H1 (cell line): ENCODE data around the gene MRPS34. TPM values are rescaled to one million over a fixed set of nuclear protein-coding genes. Genes with fewer than 3 reads are reported as not detected.

Experiments used
- CTCF ChIA-PET: fragments of 300-600 bp; sonication (Branson Sonifier 250); formaldehyde crosslinking; loops from one replicate; lab custom pipeline; 2021; ENCODE audit not compliant: partially characterized antibody; lab: Charles Lee
- POLR2A ChIA-PET: fragments of 300-600 bp; sonication (Branson Sonifier 250); formaldehyde crosslinking; loops from one replicate; lab custom pipeline; 2021; ENCODE audit warnings: inconsistent platforms; ENCODE audit not compliant: partially characterized antibody; lab: Charles Lee
- DNase-seq, 2 experiments: peaks; one replicate each; pipeline versions ENCODE4 v3.0.0 to v3.0.0-alpha.2; 2010 to 2022; ENCODE audit warnings: low spot score in 2 of 2, low read depth in 1 of 2, mixed read lengths in 1 of 2
- FAIRE-seq: peaks from 2 replicates; lab custom pipeline; 2011; peaks lifted over from hg19 to GRCh38; lab: Jason Lieb, UNC
- H2AFZ ChIP-seq: 2 replicates; pipeline ENCODE4 v1.8.1; 2012; ENCODE audit warnings: low read length, inconsistent platforms
- H2AK5ac ChIP-seq: 2 replicates; pipeline ENCODE4 v1.6.1; 2013; ENCODE audit warnings: low read depth, low read length
- H2BK120ac ChIP-seq: replicated peaks from 2 replicates; pipeline ENCODE3; 2013; ENCODE audit warnings: low read depth, low read length, inconsistent platforms
- H2BK12ac ChIP-seq: 2 replicates; pipeline ENCODE4 v1.6.1; 2013; ENCODE audit warnings: low read depth, low read length
- H2BK15ac ChIP-seq: 2 replicates; pipeline ENCODE4 v1.6.1; 2013; ENCODE audit warnings: low read length
- H2BK20ac ChIP-seq: 2 replicates; pipeline ENCODE4 v1.6.1; 2013; ENCODE audit warnings: low read length
- H2BK5ac ChIP-seq: 2 replicates; pipeline ENCODE4 v1.6.1; 2013; ENCODE audit warnings: low read depth, low read length
- H3K14ac ChIP-seq: 2 replicates; pipeline ENCODE4 v1.6.1; 2013; ENCODE audit warnings: inconsistent platforms; ENCODE audit not compliant: insufficient read length
- H3K18ac ChIP-seq: 2 replicates; pipeline ENCODE4 v1.6.1; 2013; ENCODE audit warnings: low read length; ENCODE audit errors: extremely low read depth
- H3K23ac ChIP-seq: 2 replicates; pipeline ENCODE4 v1.6.1; 2013; ENCODE audit warnings: inconsistent platforms; ENCODE audit not compliant: insufficient read length
- H3K23me2 ChIP-seq: 2 replicates; pipeline ENCODE4 v1.6.1; 2013; ENCODE audit warnings: low read depth, low read length
- H3K27ac ChIP-seq: 2 replicates; pipeline ENCODE4 v1.6.1; 2011; ENCODE audit warnings: low read depth, low read length, inconsistent platforms
- H3K27me3 ChIP-seq, 4 experiments: replicated peaks in 1 of 4; 1 replicate in 1 of 4; 2 replicates in 3 of 4; pipeline versions ENCODE4 v1.6.1 to v1.8.1; 2011 to 2013; ENCODE audit warnings: low read length in 3 of 4, mild to moderate bottlenecking in 3 of 4, inconsistent platforms in 2 of 4, mixed read lengths in 2 of 4, moderate library complexity in 1 of 4; ENCODE audit not compliant: control insufficient read depth in 3 of 4, insufficient read depth in 3 of 4; ENCODE audit errors: extremely low read depth in 1 of 4
- H3K36me3 ChIP-seq, 4 experiments: 2 replicates each; pipeline versions ENCODE4 v1.6.1 to v1.8.1; 2011 to 2013; ENCODE audit warnings: mild to moderate bottlenecking in 4 of 4, low read length in 3 of 4, moderate library complexity in 2 of 4, control low read depth in 1 of 4, inconsistent platforms in 1 of 4; ENCODE audit not compliant: insufficient read depth in 4 of 4, control insufficient read depth in 2 of 4
- H3K4ac ChIP-seq: replicated peaks from 2 replicates; pipeline ENCODE3; 2013; ENCODE audit warnings: low read length, low read depth, mixed read lengths, inconsistent platforms; ENCODE audit not compliant: insufficient read length
- H3K4me1 ChIP-seq, 4 experiments: replicated peaks in 1 of 4; 1 replicate in 1 of 4; 2 replicates in 3 of 4; pipeline versions ENCODE4 v1.6.1 to v1.8.1; 2011 to 2013; ENCODE audit warnings: low read length in 3 of 4, inconsistent platforms in 2 of 4, mixed read lengths in 1 of 4; ENCODE audit not compliant: insufficient read depth in 4 of 4, control insufficient read depth in 3 of 4
- H3K4me2 ChIP-seq, 2 experiments: 2 replicates each; pipeline versions ENCODE4 v1.6.1 to v1.8.1; 2011 to 2013; ENCODE audit warnings: low read depth in 2 of 2, low read length in 2 of 2, control low read depth in 1 of 2, inconsistent platforms in 1 of 2, mild to moderate bottlenecking in 1 of 2; ENCODE audit not compliant: insufficient read depth in 1 of 2
- H3K4me3 ChIP-seq, 4 experiments: fragments of 200-600, 300-600 bp in 1 of 4; sonication (generic), shearing (Covaris generic), sonication (Bioruptor Twin) in 1 of 4; 2 replicates each; pipeline versions ENCODE4 v1.5.1 to v1.8.1; 2011 to 2016; ENCODE audit warnings: low read length in 4 of 4, low read depth in 3 of 4, control low read depth in 2 of 4, inconsistent platforms in 2 of 4, mild to moderate bottlenecking in 2 of 4, mixed read lengths in 1 of 4, moderate library complexity in 1 of 4; ENCODE audit not compliant: insufficient read depth in 2 of 4; ENCODE audit errors: extremely low read depth in 1 of 4
- H3K56ac ChIP-seq: replicated peaks from 2 replicates; pipeline ENCODE3; 2013; ENCODE audit warnings: low read depth, mild to moderate bottlenecking, mixed read lengths, low read length, inconsistent platforms; ENCODE audit not compliant: insufficient read length
- H3K79me1 ChIP-seq: 2 replicates; pipeline ENCODE4 v1.6.1; 2013; ENCODE audit warnings: low read depth, low read length, control low read depth
- H3K79me2 ChIP-seq, 2 experiments: 2 replicates each; pipeline versions ENCODE4 v1.6.1 to v1.8.1; 2012 to 2013; ENCODE audit warnings: low read length in 2 of 2, mild to moderate bottlenecking in 2 of 2, inconsistent platforms in 1 of 2; ENCODE audit not compliant: insufficient read depth in 2 of 2, control insufficient read depth in 1 of 2
- H3K9ac ChIP-seq, 4 experiments: replicated peaks in 1 of 4; 1 replicate in 1 of 4; 2 replicates in 3 of 4; pipeline versions ENCODE4 v1.6.1 to v1.8.1; 2011 to 2013; ENCODE audit warnings: low read depth in 3 of 4, low read length in 3 of 4, control low read depth in 2 of 4, mild to moderate bottlenecking in 2 of 4, moderate library complexity in 2 of 4, inconsistent platforms in 1 of 4; ENCODE audit errors: extremely low read depth in 1 of 4
- H3K9me3 ChIP-seq, 2 experiments: 2 replicates each; pipeline versions ENCODE4 v1.6.1 to v1.8.1; 2012 to 2013; ENCODE audit warnings: mild to moderate bottlenecking in 2 of 2, moderate library complexity in 2 of 2, control low read depth in 1 of 2, inconsistent platforms in 1 of 2, low read depth in 1 of 2, low read length in 1 of 2, mixed read lengths in 1 of 2; ENCODE audit not compliant: insufficient read depth in 2 of 2
- H4K20me1 ChIP-seq, 2 experiments: replicated peaks in 1 of 2; 2 replicates each; pipeline versions ENCODE3 to v1.8.1; 2011 to 2013; ENCODE audit warnings: inconsistent platforms in 2 of 2, low read length in 2 of 2, mild to moderate bottlenecking in 1 of 2; ENCODE audit not compliant: insufficient read depth in 2 of 2, control insufficient read depth in 1 of 2
- H4K5ac ChIP-seq: 2 replicates; pipeline ENCODE4 v1.6.1; 2013; ENCODE audit warnings: low read length, low read depth, mixed read lengths, inconsistent platforms; ENCODE audit not compliant: insufficient read length
- H4K8ac ChIP-seq: 2 replicates; pipeline ENCODE4 v1.8.0; 2013; ENCODE audit warnings: mild to moderate bottlenecking, moderate library complexity, low read length, inconsistent platforms; ENCODE audit not compliant: insufficient read depth; ENCODE audit errors: extremely low read depth
- H4K91ac ChIP-seq: replicated peaks from 2 replicates; pipeline ENCODE3; 2013; ENCODE audit warnings: low read length, mixed read lengths, inconsistent platforms; ENCODE audit not compliant: insufficient read length
- ATF3 ChIP-seq: IDR thresholded peaks from 2 replicates; pipeline ENCODE4 v1.6.1; 2011; ENCODE audit warnings: low read depth, mild to moderate bottlenecking, low read length; ENCODE audit not compliant: insufficient read depth
- CBX8 ChIP-seq: fragments of 300-800, 300-1000 bp; sonication (generic); IDR thresholded peaks from 2 replicates; pipeline ENCODE4 v1.7.1; 2016; ENCODE audit warnings: low read depth, low read length, borderline replicate concordance
- EGR1 ChIP-seq: IDR thresholded peaks from 2 replicates; pipeline ENCODE4 v1.6.1; 2011; ENCODE audit warnings: low read depth, low read length, borderline replicate concordance
- HDAC6 ChIP-seq: IDR thresholded peaks from one replicate; pipeline ENCODE4 v1.7.1; 2012; ENCODE audit warnings: low read depth, mild to moderate bottlenecking, inconsistent platforms, low read length, moderate library complexity
- KDM5A ChIP-seq: fragments of 200-600 bp; IDR thresholded peaks from 2 replicates; pipeline ENCODE4 v1.7.1; 2012; ENCODE audit warnings: mild to moderate bottlenecking, low read length, inconsistent platforms, mixed read lengths
- MAFK ChIP-seq: IDR thresholded peaks from 2 replicates; pipeline ENCODE4 v1.6.1; 2012; ENCODE audit warnings: low read depth, mild to moderate bottlenecking, improper control_type of control experiment, low read length
- RNF2 ChIP-seq: fragments of 200-900, 300-1000 bp; sonication (generic); IDR thresholded peaks from 2 replicates; pipeline ENCODE4 v1.7.1; 2016; ENCODE audit warnings: borderline replicate concordance, low read depth, mild to moderate bottlenecking, antibody characterized with exemption, low read length; ENCODE audit not compliant: poor library complexity, severe bottlenecking; ENCODE audit errors: missing control alignments
- SAP30 ChIP-seq: fragments of 300-600 bp; sonication (generic); IDR thresholded peaks from 2 replicates; pipeline ENCODE4 v1.7.1; 2012; ENCODE audit warnings: low read length, moderate library complexity, mild to moderate bottlenecking, inconsistent platforms; ENCODE audit not compliant: insufficient read depth, insufficient replicate concordance
- WGBS, 2 experiments: shearing (Covaris generic) in 1 of 2; methylation state at CpG; one replicate each; pipeline versions ENCODE4 v1.1.6 to v1.1.7; 2013 to 2015; ENCODE audit warnings: low lambda C conversion rate in 2 of 2, mixed read lengths in 2 of 2, inconsistent platforms in 1 of 2, low coverage in 1 of 2, missing lambda C conversion rate in 1 of 2; ENCODE audit not compliant: insufficient replicate concordance in 2 of 2, insufficient coverage in 1 of 2, insufficient read length in 1 of 2; ENCODE audit errors: extremely low coverage in 1 of 2, missing lambda C conversion rate in 1 of 2; 5-methylcytosine and 5-hydroxymethylcytosine counted together
- polyA plus RNA-seq, 7 experiments: library from polyadenylated mRNA; depleted of rRNA in 3 of 7; stranded (reverse) in 5 of 7; unstranded in 2 of 7; fragments of >200 nt in 5 of 7; fragments of 200-250 nt in 2 of 7; gene quantifications; 1 replicate in 5 of 7; 2 replicates in 1 of 7; 4 replicates in 1 of 7; pipeline versions ENCODE4 v1.2.1 to v1.2.3, GENCODE V29; 2011 to 2013; ENCODE audit warnings: missing spikeins in 2 of 7, mixed read lengths in 2 of 7
- total RNA-seq: library from RNA; stranded (reverse); fragmentation: NEBNext Ultra II Directional; extraction: Animal tissue kit (Norgen Biotek cat#: 25700); gene quantifications from 2 replicates; pipeline ENCODE4 v1.2.1, GENCODE V29; 2021
- TF ChIP-seq, protein P1 (sequence below), 3 experiments: IDR thresholded peaks; 1 replicate in 2 of 3; 2 replicates in 1 of 3; pipeline versions ENCODE4 v1.5.1 to v1.6.1; 2011; ENCODE audit warnings: low read length in 3 of 3, mild to moderate bottlenecking in 3 of 3, inconsistent platforms in 2 of 3, low read depth in 1 of 3, moderate library complexity in 1 of 3; ENCODE audit not compliant: insufficient read depth in 1 of 3; ENCODE audit errors: control extremely low read depth in 1 of 3

Gene MRPS34
- total and polyA plus RNA-seq, 2 of the 8 experiments (the other 6 are each of a cell fraction or from before 2014, with no cell fraction given): 168 to 252 TPM

DNA sequence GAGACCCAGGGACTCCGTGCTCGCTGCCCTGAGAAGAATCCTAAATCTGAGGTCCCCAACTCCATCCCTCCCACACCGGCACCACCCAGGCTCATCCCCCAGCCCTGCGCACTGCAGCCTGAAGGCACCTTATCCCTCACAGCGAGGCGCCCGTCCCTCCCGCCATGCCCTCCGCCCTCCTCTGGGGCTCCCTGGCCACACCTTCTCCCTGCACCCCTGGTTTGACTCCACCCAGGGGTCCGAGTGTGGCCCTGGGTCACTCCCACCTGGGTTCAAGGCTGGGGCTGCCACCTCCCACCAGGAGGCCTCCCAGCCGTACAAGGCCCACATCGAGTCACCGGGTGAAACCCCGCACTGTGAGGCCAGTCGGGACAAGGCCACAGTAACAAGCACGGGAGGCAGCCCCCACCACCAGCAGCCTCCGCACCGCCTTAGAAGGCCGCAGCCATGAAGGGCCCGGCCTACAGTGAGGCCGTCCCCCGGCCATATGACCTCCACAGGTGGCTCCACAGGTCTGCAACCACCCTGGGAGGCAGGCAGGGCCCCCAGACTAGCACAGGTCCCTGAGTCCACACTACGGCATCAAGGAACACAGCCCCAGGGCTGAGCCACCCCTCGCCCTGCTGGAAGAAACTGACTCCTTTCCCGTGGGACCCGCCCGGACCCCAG lies 45.4 kb upstream of the MRPS34 start:
- H3K4me3 ChIP-seq: no peak overlapping the region
- no peaks in the 10 kb centered on the region for H3K9me3 ChIP-seq
- H2AFZ ChIP-seq: no peak overlapping the region
- no peak overlapping the region for H3K4me2 ChIP-seq
- no peak overlapping the region for H3K27ac ChIP-seq
- no peak overlapping the region for H3K9ac ChIP-seq
- no peak for DNase-seq
- no peak overlapping the region for H2BK5ac ChIP-seq
- 94% methylated on average over 19 of the region's 27 CpGs; no CpG with 5 or more reads in 1 of the 2 experiments for WGBS, 2 experiments
- H2AK5ac ChIP-seq: no peak overlapping the region
- no peak overlapping the region for H2BK15ac ChIP-seq
- POLR2A ChIA-PET: no interaction called here
- H3K23me2 ChIP-seq: no peaks in the 10 kb centered on the region
- H3K27me3 ChIP-seq: no peaks in the 10 kb centered on the region
- no peak overlapping the region for H3K18ac ChIP-seq
- H2BK20ac ChIP-seq: no peak overlapping the region
- no peak overlapping the region for H3K23ac ChIP-seq
- no peak overlapping the region for H4K91ac ChIP-seq
- H4K5ac ChIP-seq: no peak overlapping the region
- no peaks in the 10 kb centered on the region; the same call in 1 of the 2 replicates for H3K79me1 ChIP-seq
- H3K56ac ChIP-seq: no peak overlapping the region
- H3K14ac ChIP-seq: no peak overlapping the region
- H2BK120ac ChIP-seq: no peak overlapping the region
- CTCF ChIA-PET: no interaction called here
- H3K79me2 ChIP-seq: no peaks in the 10 kb centered on the region
- no peak for FAIRE-seq
- peaks cover 0 to 9% (median 4%) of the 10 kb centered on the region in 4 experiments; a peak in 5 of 8 replicates for H3K36me3 ChIP-seq
- no peak overlapping the region for H2BK12ac ChIP-seq
- H3K4ac ChIP-seq: no peak overlapping the region
- H4K8ac ChIP-seq: no peak overlapping the region
- H3K4me1 ChIP-seq: no peaks in the 10 kb centered on the region
- peaks cover 4 to 6% of the 10 kb centered on the region in 2 experiments for H4K20me1 ChIP-seq
- TF ChIP-seq MAFK (no peak), CBX8 (no peak), SAP30 (no peak), ATF3 (no peak), KDM5A (no peak), RNF2 (no peak), EGR1 (no peak), HDAC6 (no peak)
- TF ChIP-seq, protein P1, sequence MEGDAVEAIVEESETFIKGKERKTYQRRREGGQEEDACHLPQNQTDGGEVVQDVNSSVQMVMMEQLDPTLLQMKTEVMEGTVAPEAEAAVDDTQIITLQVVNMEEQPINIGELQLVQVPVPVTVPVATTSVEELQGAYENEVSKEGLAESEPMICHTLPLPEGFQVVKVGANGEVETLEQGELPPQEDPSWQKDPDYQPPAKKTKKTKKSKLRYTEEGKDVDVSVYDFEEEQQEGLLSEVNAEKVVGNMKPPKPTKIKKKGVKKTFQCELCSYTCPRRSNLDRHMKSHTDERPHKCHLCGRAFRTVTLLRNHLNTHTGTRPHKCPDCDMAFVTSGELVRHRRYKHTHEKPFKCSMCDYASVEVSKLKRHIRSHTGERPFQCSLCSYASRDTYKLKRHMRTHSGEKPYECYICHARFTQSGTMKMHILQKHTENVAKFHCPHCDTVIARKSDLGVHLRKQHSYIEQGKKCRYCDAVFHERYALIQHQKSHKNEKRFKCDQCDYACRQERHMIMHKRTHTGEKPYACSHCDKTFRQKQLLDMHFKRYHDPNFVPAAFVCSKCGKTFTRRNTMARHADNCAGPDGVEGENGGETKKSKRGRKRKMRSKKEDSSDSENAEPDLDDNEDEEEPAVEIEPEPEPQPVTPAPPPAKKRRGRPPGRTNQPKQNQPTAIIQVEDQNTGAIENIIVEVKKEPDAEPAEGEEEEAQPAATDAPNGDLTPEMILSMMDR (IDR thresholded peaks at IDR 0.05; ENCODE audit: control extremely low read depth in 1 of 3, insufficient read depth in 1 of 3, low read depth in 1 of 3, low read length in 3 of 3): no peak
